ENCODE measurements around the gene SAFB.
"Not testable (repeated sequence)": the region's sequence is repeated elsewhere in the genome, so short reads cannot be mapped to it uniquely, and the experiment has no call there.

Gene SAFB

DNA sequence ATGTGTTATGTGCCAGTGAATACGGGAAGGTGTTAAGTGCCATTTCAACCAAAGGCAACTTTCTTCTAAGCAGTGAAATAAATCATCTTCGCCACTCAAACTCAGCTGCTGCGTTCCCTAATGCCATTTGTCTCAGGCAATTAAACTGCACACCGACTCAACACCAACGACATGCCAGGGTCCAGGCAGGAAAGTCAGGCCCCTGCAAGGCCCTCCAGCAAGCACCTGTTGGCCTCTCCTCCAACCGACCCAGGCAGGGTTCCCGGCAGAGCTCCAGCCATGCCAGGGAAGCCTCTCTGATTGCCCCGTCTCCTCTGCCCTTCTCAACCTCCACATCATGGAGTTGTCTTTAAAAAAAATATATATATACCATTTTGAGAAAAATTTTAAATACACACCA, 22.1 kb upstream of the SAFB start:
- Histone ChIP-seq H3K27me3 (ENCODE audit: insufficient read depth, low read depth, severe bottlenecking) (no peaks in the 10 kb centered on the region), H3K9me3 (ENCODE audit: severe bottlenecking) (no peaks in the 10 kb centered on the region), H3K36me3 (peaks cover 96% of the 10 kb centered on the region), H3K27ac (no peak overlapping the region), H3K4me3 (ENCODE audit: low read depth, low read length) (no peak overlapping the region)
- TF ChIP-seq, protein P1, sequence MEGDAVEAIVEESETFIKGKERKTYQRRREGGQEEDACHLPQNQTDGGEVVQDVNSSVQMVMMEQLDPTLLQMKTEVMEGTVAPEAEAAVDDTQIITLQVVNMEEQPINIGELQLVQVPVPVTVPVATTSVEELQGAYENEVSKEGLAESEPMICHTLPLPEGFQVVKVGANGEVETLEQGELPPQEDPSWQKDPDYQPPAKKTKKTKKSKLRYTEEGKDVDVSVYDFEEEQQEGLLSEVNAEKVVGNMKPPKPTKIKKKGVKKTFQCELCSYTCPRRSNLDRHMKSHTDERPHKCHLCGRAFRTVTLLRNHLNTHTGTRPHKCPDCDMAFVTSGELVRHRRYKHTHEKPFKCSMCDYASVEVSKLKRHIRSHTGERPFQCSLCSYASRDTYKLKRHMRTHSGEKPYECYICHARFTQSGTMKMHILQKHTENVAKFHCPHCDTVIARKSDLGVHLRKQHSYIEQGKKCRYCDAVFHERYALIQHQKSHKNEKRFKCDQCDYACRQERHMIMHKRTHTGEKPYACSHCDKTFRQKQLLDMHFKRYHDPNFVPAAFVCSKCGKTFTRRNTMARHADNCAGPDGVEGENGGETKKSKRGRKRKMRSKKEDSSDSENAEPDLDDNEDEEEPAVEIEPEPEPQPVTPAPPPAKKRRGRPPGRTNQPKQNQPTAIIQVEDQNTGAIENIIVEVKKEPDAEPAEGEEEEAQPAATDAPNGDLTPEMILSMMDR (IDR thresholded peaks at IDR 0.05; ENCODE audit: low read depth, low read length), result no peak
- no peak for DNase-seq

DNA sequence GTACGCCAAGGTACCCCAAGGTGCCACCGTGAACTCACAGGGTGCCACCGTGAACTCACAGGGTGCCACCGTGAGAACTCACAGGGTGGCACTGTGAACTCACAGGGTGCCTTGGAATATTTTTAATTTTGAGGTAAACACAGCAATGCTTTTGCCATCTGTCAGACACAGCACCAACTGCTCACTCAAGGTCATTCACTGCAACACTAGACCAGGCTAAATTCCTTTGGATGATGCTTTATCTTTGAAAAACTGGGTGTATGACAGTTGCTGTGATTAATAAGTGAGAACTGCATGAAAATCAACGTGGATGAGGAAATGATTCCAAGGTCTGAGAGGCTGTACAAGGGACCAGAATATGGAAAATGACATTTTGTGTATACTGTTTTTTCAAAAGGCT, 19.3 kb upstream of the SAFB start:
- no peak overlapping the region for H3K4me3 ChIP-seq (ENCODE audit: low read depth, low read length)
- peaks cover 93% of the 10 kb centered on the region for H3K36me3 ChIP-seq
- no peak for DNase-seq
- TF ChIP-seq, protein P1 (IDR thresholded peaks at IDR 0.05; ENCODE audit: low read depth, low read length), result no peak
- H3K9me3 ChIP-seq (ENCODE audit: severe bottlenecking), result no peaks in the 10 kb centered on the region
- no peak overlapping the region for H3K27ac ChIP-seq
- H3K27me3 ChIP-seq (ENCODE audit: insufficient read depth, low read depth, severe bottlenecking), result no peaks in the 10 kb centered on the region

DNA sequence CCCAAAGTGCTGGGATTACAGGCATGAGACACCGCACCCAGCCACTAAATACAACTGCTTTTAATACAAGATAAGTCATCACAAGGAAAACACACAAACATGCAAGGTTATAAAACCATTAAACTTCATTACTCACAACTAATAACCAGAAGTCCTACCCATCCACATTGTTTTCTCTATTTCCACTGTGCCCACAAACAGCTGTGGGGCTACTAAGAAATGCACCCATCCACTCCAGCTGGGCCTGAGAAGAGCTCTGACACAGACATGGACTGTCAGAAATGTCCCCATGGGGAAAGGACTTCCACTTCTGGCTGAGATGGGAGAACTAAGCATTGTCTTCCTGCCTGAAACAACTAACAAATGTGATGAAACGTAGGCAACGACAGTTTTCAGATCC, 17.5 kb upstream of the SAFB start:
- Histone ChIP-seq H3K27ac (no peak overlapping the region), H3K9me3 (ENCODE audit: severe bottlenecking) (no peaks in the 10 kb centered on the region), H3K4me3 (ENCODE audit: low read depth, low read length) (no peak overlapping the region), H3K36me3 (peaks cover 89% of the 10 kb centered on the region), H3K27me3 (ENCODE audit: insufficient read depth, low read depth, severe bottlenecking) (no peaks in the 10 kb centered on the region)
- DNase-seq, result no peak
- TF ChIP-seq, protein P1 (IDR thresholded peaks at IDR 0.05; ENCODE audit: low read depth, low read length), result no peak

DNA sequence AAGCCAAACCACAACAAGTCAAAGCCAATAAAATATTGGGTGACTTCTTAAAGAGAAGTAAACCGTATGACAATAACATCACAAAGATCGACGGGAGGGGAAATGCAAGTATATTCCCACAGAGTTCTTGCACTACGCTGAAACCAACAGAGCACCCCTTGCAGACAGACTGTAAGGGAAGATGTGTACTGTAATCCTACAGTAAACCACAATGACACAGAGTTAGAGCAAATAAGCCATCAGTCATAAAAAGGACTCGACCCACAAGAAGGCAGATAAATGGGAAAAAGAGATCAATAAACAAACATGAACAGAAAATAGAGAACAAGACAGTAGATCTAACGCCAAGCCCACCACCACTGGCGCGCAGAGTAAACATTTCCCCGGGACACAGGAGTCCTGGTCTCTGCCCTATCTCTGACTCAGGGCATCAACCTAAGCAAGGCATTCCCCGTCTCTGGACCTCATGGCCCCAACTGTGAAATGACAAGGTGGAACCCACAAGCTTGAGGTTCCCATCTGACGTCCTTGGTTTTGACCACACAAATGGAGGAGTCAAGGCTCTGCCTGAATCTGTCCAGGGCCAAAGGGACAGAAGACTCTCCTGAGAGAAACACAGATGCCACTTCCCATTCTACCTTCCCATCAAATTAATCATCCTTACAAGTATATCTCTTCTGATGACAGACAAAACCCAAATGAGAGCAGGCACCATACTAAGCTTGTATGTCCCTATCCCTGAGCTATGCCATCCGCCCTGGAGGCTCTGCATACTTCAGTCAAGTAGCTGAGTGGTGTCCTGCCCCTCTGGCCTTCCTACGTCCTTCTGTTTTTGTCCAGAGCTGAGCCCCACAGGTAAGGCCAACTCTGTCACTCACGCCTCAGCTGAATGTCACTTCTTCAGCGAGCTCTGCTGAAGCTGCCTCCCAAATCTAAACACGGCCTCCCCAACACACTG, 15.3 kb upstream of the SAFB start:
- H3K4me3 ChIP-seq (ENCODE audit: low read depth, low read length), result no peak overlapping the region
- no peaks in the 10 kb centered on the region for H3K9me3 ChIP-seq (ENCODE audit: severe bottlenecking)
- TF ChIP-seq, protein P1 (IDR thresholded peaks at IDR 0.05; ENCODE audit: low read depth, low read length), result no peak
- H3K27ac ChIP-seq, result no peak overlapping the region
- H3K27me3 ChIP-seq (ENCODE audit: insufficient read depth, low read depth, severe bottlenecking), result no peaks in the 10 kb centered on the region
- peaks cover 84% of the 10 kb centered on the region for H3K36me3 ChIP-seq
- DNase-seq, result no peak

DNA sequence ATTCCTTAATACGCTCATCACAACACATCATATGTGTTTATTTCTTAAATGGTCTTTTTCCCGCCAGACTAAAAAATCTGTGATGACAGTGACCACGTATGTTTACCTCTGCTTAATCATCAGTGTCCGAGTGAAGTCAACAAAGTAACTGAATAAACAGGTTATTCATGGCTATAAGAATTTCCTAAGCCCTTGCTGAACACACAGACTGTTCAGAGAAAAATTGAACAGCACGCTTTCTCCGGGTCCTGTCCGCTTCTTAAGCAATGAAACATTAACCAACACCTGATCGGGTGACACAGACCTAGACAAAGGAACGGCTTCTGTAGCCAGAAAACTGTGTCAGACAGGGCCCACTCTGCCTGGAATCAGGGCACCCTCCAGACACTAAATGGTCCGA, 14.6 kb upstream of the SAFB start:
- Histone ChIP-seq H3K4me3 (ENCODE audit: low read depth, low read length) (no peak overlapping the region), H3K27ac (no peak overlapping the region), H3K36me3 (peaks cover 84% of the 10 kb centered on the region), H3K27me3 (ENCODE audit: insufficient read depth, low read depth, severe bottlenecking) (no peaks in the 10 kb centered on the region), H3K9me3 (ENCODE audit: severe bottlenecking) (no peaks in the 10 kb centered on the region)
- TF ChIP-seq, protein P1 (IDR thresholded peaks at IDR 0.05; ENCODE audit: low read depth, low read length), result no peak
- no peak for DNase-seq

DNA sequence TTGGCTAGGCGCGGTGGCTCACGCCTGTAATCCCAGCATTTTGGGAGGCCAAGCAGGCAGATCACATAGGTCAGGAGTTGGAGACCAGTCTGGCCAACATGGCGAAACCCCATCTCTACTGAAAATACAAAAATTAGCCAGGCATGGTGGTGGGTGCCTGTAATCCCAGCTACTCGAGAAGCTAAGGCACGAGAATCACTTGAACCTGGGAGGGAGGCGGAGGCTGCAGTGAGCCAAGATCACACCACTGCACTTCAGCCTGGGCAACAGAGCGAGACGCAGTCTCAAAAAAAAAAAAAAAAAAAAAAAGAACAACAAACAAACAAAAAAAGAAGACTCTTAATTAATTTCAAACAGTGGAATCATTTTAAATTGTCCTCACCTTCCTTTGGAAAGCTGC, 14.1 kb upstream of the SAFB start:
- not testable (repeated sequence) for DNase-seq; H3K4me3 ChIP-seq (ENCODE audit: low read depth, low read length); H3K9me3 ChIP-seq (ENCODE audit: severe bottlenecking); H3K27ac ChIP-seq; H3K27me3 ChIP-seq (ENCODE audit: insufficient read depth, low read depth, severe bottlenecking)
- peaks cover 84% of the 10 kb centered on the region for H3K36me3 ChIP-seq
